AG09319 (cell line): ENCODE measurements around the gene NKX3-2.

Source experiments
- DNase-seq: peaks from one replicate; pipeline ENCODE4 v3.0.0-alpha.2; 2010; ENCODE audit warnings: low read depth; ENCODE audit errors: extremely low read depth
- TF ChIP-seq, protein P1 (sequence below): IDR thresholded peaks from 2 replicates; pipeline ENCODE4 v1.5.1; 2011; ENCODE audit warnings: low read depth, mild to moderate bottlenecking, inconsistent platforms, low read length, moderate library complexity

The NKX3-2 gene

DNA sequence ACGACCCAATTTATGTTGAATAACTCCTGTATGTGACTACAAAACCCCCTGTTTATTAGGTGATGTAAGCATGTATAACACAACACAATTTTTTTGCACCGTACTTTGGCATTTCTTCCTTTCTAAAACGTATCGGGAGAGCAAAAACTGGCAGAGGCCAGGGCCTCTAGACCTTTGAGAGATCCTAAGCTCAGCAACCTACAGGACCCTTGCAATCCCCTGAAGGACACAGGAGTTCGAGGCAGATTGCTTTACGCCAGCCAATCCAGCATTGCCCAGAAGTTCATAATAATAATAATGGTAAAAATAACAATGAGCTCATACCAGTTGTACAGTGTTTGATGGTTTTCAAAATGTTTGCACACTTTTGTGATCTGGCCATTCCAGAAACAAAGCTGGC lies 7.7 kb downstream of the NKX3-2 start:
- TF ChIP-seq, protein P1, sequence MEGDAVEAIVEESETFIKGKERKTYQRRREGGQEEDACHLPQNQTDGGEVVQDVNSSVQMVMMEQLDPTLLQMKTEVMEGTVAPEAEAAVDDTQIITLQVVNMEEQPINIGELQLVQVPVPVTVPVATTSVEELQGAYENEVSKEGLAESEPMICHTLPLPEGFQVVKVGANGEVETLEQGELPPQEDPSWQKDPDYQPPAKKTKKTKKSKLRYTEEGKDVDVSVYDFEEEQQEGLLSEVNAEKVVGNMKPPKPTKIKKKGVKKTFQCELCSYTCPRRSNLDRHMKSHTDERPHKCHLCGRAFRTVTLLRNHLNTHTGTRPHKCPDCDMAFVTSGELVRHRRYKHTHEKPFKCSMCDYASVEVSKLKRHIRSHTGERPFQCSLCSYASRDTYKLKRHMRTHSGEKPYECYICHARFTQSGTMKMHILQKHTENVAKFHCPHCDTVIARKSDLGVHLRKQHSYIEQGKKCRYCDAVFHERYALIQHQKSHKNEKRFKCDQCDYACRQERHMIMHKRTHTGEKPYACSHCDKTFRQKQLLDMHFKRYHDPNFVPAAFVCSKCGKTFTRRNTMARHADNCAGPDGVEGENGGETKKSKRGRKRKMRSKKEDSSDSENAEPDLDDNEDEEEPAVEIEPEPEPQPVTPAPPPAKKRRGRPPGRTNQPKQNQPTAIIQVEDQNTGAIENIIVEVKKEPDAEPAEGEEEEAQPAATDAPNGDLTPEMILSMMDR, result no peak
- no peak for DNase-seq

DNA sequence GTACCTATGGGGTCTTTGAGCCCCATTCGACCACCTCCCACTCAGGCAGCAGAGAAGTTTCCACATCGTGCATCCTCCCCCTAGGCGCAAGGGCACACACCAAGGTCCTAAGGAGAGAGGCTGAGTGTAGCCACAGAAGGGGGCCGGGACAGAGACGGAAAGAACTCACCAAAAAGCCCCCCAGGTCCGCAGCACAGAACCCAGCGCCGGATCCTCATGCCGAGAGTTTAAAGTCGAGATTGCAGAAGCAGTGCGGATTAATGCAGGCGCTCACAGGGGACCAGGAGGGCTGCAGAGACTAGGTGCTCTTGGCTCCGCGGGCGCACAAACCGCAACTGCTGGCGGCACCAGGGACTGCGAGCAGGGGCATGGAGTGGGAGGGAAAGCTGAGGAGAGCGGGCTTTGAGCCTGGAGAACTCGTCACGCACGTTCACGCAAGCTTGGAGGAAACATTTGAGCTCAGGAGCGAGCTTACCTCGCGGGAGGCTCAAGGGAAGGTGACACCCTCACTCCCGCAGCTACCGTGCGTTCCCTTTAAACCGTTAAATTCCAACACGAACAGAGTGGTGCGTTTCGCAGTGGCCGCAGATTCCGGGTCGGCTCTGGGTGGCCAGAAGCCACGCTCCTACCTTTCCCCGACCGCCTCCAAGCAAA lies 8.5 kb downstream of the NKX3-2 start:
- TF ChIP-seq, protein P1, result no peak

DNA sequence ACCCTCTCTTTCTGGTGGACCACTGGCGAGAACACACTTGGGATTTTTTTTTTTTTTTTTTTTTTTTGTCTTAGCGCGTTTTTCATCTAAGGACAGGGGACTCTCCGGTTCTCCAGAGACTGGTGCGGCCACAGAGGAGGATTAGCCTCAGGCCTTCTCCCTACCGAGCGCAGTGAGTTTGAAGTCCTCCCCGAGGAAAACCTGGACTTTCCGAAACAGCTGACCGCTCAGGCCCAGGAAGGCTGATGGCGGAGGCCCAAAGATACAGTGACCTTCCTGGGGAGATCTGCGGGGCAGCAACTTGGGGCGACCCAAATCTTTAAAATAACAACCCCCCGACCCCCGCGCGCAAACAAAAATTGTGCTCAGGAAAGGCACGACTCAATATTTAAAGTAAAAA lies 9.2 kb downstream of the NKX3-2 start:
- TF ChIP-seq, protein P1, result no peak
- DNase-seq, result no peak

More for the DNA sequence above, 8.5 kb downstream of the NKX3-2 start:
- DNase-seq, result no peak

DNA sequence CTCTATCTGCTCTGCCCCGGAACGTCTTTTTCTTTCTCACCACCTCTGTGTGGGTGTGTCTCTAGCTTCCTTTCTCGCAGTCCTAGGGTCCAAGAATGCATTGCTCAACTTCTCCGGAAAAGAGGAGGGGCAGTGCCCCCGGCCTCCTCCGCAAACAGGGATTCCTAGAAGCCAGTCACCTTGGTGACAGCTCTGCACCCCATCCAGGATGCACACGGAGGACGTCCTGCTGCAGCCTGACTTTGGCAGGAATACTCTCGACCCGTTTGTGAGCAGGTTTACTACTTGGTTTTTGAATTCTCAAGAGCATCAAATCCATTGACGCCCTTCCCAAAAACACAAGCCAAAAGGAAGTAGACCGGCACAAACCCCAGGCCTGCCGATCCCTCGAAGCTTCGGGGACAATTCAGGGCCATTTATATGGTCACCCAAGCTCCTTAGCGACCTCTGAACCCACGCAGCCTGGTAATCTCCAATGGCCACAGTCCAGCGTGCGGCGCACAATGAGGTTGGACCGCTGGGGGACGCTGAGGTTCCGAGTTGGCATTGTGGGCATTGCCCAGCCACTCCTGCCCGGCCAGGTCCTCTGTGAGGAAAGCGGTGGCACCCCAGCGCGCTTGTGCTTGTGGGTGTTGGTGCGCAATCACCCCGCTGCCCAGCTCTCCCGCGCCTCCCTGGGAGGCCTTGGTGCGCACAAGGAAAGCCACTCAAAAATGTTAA lies 9.8 kb downstream of the NKX3-2 start:
- TF ChIP-seq, protein P1, result no peak

DNA sequence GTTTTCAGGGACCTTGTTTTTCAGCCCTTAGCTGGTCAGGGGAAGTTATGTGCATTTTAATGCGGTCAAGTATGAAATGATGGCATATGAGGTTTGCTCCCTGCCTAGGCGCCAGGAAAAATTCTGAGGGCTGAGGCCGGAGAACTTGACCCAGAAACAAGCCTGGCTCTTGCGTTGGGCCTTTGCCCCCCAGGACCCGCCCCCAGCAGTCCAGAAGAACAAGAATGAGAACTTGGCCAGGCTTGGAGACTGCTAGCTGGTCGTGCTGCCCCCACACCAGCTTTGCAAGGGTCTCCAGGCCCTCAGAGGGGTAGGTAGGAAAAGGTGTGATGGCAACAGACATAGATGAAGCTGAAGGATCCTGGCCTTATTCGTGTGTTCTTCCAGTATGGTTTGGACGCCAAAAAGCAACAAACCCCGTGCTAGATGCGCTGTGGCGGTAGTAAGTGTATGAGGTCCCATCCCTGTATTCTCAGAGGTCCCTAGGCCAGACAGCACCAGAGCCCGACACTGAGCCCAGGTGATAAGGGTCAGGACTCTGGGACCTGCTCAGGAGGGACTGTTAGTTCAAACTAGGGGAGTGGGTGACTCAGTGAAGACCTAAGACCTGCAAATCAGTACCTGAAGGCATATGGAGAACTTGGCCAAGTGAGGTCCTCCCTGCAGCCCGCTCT lies 10.5 kb downstream of the NKX3-2 start:
- no peak for DNase-seq
- TF ChIP-seq, protein P1, result no peak

More for the DNA sequence above, 9.8 kb downstream of the NKX3-2 start:
- DNase-seq, result no peak

DNA sequence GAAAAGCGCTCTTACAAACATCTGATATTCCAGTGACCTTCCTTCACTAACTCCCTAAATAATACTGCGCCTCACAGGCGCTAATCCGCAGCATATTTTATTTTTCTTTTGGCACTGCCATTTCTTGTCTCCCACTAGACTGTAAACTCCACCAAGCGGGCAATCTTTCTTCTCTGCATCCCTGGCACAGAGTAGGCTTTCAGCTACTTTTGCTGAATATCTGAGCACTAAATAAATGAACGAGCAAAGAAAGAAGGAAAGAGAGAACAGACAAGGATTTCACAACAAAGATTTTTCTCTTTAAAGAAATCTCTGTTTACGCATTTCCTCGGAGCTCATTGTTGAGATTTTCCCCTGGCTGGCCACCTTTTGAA lies 12.7 kb downstream of the NKX3-2 start:
- DNase-seq, result no peak
- TF ChIP-seq, protein P1, result no peak

DNA sequence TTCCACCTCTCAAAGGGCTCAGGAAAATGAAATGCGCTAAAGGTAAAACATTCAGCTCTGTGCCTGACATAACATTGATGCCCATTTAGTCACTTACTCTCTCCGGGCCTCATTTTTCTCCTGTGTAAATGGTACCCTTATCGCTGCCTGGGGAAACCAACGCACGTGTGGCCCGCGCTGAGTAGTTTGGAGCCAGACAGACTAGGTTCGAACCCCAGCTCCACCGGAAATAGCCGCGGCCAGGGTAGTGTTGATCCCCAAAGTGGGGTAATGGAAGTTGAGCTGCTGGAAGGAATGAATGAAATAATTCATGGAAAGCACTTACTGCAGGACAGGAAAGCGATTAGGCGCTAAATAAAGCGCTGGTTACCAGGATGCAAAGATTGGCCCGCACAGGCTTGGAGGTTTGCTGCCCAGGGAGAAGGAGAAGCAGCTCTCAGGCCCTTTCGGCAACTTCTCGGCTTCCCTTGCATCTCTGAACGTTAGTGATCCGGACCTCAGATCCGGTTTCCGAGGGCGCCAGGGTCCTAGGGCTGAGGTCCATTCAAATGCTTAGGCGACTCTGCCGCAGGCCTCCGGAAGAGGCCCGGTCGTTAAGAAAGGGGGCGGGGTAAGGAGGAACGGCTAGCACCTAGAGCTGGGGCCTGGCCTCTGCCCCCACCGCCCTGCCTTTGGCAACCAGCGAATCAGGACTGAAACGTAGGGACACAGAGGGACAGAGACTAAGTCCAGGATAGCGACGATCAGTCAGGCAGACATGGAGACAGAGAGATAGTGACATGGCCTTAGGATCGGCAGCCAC lies 13.3 kb downstream of the NKX3-2 start:
- no peak for DNase-seq
- TF ChIP-seq, protein P1, result no peak
